HG03460 (cell line): Measurements from ENCODE around the gene DNMT3A.

Experiments used
- ATAC-seq: cut with Tn5 transposase; IDR thresholded peaks from one replicate; pipeline ENCODE4 v1.9.1; 2021; ENCODE audit not compliant: unreplicated experiment

Gene DNMT3A

GRCh38 chr2:25245141-25245540 lies 96.6 kb downstream of the DNMT3A start:
- no peak for ATAC-seq

DNA sequence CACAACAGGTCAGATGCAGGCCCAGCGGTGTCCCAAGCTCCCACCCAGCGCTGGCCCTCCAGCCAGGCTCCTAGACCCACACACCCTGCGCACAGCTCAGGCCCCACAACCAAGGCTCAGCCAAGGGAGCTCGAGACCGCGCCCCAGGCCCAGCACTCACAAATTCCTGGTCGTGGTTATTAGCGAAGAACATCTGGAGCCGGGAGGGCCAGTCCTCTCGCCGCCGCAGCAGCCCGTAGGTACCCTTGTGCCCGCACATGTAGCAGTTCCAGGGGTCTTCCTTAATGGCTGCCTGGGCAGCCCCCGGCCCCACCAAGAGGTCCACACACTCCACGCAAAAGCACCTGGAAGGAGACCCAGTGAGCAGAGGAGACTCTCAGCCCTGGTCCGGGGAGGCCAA lies 97.7 kb downstream of the DNMT3A start:
- no peak for ATAC-seq

GRCh38 chr2:25241452-25241851 lies 100.3 kb downstream of the DNMT3A start:
- ATAC-seq = no peak

DNA sequence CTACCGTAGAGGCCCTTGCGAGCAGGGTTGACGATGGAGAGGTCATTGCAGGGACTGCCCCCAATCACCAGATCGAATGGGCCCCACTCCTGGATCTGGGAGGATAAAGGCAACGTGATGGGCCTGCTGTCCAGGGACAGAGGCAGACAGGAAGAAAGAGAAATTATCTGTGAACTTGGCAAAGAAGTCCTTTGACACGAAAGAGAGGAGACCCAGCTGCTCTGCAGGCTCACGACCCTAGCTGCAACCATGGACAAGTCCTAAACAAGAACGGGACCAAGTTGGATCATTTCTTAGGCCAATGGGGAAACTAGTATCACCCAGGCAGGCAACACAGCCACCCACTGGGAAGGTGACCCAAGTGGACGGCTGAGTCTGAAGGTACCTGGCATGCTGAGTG lies 101.1 kb downstream of the DNMT3A start:
- ATAC-seq = no peak

GRCh38 chr2:25238920-25239319 lies 102.8 kb downstream of the DNMT3A start:
- no peak for ATAC-seq

- no peak for ATAC-seq
Measured at GRCh38 chr2:25237764-25238163, 104.0 kb downstream of the DNMT3A start.

DNA sequence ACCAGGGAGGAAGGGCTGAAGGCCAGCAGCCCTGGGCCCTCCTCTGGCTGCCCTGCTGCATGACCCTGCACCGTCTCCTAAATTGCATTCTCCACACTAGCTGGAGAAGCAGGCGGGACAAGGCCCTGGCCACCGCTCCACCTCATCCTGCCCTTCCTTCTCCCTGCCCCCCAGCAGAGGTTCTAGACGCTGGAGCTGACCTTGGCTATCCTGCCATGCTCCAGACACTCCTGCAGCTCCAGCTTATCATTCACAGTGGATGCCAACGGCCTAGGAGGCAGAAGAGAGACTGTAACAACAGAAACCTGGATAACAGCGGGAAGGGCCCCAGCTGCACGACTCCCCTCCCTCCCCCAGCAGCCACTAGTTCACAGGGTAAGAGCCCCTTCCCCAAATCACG lies 105.0 kb downstream of the DNMT3A start:
- ATAC-seq = no peak

DNA sequence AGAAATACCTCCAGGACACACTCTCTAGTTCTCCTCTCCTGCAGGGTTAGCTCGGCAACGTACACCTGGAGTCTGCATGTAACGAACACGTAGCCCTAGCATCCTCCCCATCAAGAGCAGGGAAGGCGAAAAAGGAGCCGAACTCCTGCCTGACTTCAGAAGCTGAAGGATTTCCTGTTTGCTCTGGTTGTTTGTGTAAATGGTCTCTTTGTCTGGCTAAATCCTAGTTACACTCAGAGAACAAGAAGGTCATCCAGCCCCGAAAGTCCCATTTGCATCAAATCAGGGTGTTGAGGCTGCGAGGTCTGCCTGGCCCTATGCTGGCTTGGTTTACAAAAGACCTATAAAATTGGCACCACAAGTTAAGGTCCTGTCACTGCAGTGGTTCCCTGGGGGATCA lies 107.0 kb downstream of the DNMT3A start:
- ATAC-seq = no peak

DNA sequence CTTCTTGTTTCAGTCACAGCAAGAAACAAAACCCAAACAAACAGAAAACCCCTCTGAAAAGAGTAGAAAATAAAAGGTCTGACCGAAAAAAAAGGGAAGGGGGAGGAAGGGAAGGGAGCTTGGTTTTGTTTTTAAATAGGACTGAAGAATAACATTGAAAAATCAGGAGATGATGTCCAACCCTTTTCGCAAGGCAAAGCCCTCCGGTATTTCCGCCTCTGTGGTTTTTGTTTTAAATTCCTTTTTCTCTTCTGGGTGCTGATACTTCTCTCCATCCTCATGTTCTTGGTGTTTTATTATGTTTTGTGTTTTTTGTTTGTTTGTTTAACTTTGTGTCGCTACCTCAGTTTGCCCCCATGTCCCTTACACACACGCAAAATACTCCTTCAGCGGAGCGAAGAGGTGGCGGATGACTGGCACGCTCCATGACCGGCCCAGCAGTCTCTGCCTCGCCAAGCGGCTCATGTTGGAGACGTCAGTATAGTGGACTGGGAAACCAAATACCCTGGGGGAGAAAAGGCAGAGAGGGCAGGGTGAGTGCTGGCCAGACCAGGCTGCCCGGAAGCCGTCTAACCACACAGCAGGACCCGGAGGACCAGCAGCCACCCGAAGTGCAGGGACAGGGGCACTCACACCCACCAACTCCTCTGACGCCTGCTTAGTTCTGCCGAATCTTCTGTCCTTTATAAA lies 107.7 kb downstream of the DNMT3A start:
- no peak for ATAC-seq

DNA sequence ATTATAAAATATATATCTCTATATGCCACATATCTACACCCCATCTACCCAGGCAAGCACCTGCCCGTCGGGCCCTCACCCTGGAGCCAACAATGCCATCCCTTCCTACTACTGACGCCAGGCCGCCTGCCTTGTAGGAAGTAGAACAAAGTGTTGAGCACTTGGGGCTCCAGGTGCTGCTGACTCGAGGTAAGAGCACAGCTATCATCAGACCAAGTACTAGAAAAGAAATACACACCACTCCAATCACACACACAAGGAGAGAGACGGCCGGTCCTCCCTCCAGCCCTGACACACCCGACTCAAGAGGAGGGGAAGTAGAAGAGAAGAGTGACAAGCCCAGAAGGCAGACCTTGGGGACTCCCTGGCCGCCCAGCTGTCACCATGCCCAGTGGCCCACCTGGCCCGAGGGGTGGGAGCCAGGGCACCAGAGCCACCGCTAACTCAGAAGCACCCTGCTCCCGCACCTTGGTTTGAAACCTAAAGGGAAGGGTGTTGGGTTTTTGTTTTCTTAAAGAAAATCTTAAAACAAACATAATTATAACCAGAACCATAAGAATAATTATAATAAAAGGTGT lies 109.4 kb downstream of the DNMT3A start:
- ATAC-seq = no peak

DNA sequence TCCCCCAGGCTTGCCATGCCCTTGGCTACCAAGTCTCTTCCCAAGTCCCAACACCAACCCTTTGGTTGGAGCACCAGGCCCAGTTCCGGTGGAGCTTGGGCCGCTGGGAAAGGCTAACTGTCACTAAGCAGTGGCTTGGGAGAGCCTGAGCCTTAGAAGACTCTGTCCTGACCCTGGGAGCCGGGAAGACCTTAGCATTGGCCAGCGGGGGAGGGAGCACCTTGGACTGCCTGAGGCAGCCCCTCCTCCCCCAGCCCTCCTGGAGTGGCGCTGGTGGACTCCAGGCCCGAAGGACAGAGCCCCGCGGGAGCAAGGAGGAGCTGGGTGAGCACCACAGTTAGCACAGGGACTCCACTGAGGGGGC lies 110.8 kb downstream of the DNMT3A start:
- no peak for ATAC-seq

DNA sequence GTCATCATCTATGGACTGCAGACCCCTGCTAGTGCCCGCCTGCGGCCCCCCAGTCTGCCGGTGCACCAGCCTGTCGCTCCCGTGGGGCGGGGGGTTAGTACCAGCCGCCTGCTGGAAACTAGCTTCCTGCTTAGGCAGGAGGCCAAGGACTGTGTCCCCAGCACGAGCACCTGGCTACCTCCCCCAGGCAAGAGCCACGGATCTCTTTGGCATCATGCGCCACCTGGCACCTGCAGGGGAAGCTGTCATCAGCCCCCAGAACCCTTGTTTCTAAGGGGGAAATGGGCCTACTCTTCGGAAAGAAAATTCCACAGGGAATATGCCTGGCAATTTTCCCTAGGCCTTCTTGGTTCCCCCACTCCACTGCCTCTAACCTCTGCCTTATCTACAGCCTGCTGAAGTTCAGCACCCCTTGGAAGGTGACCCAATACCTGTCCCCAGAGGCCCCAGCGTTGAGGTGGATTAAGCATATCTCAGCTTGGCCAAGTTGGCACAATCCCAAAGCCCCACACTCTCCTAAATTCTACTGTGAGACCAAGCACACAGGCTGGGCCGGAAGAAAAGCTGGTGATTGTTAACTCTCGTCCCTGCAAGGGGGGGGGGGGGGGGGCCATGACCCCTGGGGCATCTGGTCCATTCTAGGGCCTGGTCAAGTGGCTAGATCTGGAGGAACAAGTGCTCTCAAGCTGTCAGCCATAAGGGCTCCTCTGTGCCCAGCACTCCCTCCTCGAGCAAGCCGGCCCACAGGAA lies 111.4 kb downstream of the DNMT3A start:
- ATAC-seq = no peak

- ATAC-seq = no peak
Measured at GRCh38 chr2:25229279-25230197, 112.2 kb downstream of the DNMT3A start.

DNA sequence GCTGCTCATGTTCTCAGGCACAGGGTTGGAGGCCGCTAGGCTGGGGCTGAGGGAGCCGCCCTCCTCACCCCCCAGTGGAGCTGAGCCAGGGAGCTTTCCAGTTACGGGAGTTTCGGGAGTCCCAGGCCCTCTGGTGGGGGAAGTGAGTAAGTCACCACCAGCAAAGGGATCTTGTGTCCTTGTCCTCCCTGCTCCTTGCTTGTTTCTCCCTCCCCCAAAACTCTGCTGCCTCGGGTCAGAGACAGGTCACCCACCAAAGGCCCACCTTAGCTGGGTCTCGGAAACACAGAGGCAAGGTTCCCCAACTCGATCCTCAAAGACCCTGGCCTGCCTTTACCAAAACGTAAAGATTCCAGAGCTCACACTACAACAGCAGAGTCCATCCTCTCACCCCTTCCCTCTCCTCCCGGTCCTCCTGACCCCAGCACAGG lies 112.9 kb downstream of the DNMT3A start:
- no peak for ATAC-seq

DNA sequence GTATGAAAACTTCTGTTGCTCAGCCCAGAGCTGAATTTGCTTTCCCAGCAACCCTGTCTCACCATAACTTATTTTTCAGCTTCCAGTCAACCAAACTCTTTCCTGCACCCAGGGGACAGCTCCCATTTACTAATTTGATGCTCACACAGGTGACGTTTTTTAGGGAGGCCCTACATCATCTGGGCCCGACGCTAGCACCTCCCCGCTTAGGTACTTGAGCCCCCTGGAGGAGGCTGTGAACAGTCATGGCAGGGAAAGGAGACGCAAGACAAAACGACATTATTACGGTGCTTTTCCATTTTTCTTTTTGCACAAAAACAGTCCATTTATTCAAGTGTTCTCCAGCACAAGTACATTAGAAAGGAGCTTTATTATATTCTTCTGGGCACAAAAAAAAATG lies 114.1 kb downstream of the DNMT3A start:
- ATAC-seq = no peak

- ATAC-seq = no peak
Measured at GRCh38 chr2:25226827-25227226, 114.9 kb downstream of the DNMT3A start.

DNA sequence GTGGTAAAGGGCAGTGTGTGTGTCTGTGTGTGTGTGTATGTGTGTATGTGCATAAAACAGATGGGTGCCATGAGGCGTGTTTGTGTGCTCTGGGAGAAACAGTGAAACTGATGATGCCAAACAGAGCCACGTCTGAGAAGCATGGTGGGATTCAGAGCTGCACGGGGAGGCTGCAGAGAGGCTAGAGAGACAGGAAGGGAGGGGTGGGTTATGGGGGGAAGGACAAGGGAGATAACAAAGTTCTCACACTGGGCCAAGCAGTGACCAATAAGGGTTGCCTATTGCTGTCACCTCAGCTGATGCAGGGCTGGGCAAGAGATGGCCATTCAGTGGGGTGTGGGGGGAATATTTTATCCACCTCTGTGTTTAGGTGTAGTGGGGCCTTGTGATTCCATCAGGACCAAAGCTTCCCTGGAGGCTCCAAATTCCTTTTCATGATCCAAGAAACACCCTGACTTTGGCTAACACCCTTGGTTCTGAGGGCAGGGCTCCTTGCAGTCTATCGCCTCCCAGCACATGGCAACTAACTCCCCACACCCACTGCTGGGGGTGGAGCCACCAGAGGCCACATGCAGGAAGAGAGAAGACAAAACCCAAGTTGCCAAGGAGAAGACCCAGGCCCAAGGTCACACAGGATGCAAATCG lies 119.1 kb downstream of the DNMT3A start:
- ATAC-seq = no peak

DNA sequence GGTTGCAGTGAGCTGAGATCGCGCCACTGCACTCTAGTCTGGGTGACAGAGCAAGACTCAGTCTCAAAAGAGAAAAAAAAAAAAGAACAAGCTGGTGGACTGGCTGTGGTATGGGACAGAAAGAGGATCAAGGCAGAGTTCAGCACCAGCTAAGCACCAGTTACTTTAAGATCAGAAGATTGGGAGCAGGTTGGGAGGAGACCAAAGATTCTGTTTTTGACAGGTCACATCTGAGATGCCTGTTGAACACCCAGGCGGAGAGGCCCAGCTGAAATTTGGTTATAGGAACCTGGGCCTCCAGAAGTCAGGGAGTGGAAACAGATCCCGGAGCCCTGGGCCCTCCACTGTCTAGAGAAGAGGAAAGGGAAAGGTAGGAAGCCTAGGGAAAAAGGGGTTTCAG lies 120.1 kb downstream of the DNMT3A start:
- no peak for ATAC-seq

- no peak for ATAC-seq
Measured at GRCh38 chr2:25220313-25220712, 121.4 kb downstream of the DNMT3A start.

DNA sequence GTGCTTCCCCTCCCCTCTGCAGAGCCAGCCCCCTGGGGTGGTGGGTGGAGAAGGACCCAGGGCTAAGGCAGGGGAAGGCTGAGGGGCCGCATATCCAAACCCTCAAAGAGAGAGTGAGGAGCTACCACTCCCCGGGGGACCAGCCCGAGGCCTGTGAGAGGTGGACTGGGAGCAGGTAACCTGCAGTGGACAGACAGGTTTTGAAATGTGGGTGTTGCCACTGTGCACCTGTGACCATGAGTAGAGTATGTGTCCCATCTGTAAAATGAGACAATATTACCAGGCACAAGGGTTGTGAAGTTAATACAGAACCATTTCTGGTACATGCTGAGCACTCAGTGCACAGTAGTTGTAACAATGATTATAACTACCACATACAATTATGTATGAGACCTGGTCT lies 122.1 kb downstream of the DNMT3A start:
- no peak for ATAC-seq

DNA sequence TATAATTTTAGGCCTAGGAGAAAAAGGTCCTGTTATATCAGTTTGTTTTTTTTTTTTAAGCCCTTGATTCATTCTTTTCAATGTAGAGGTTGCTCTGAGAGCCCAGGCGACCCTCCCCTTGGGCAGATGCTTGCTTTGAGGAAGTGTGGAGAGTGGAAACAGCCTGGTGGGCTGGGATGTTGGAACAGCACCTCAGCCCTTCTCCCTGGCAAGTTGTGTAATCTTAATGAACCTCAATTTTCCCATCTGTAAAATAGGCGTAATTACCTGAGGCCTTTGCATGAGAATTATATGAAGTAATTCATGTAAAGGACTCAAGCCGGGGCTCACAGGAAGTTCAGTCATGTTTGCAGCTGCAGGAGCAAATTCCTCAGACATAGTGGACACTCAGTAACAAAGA lies 123.6 kb downstream of the DNMT3A start:
- no peak for ATAC-seq
